AG04450 (cell line): Measurements from ENCODE around the gene RBBP6. TPM values are rescaled to one million over a fixed set of nuclear protein-coding genes. Genes with fewer than 3 reads are reported as not detected.

Experiments
- CTCF ChIA-PET: fragments of 300-600, 350-600 bp; formaldehyde crosslinking; extraction: SDS; loops from one replicate; lab custom pipeline; 2022; ENCODE audit warnings: antibody characterized with exemption, inconsistent platforms; lab: Charles Lee
- POLR2A ChIA-PET: fragments of 350-600 bp; formaldehyde crosslinking; extraction: SDS; loops from one replicate; lab custom pipeline; 2021; ENCODE audit warnings: antibody characterized with exemption, inconsistent platforms; lab: Yijun Ruan, JAX
- DNase-seq: peaks from one replicate; pipeline ENCODE4 v3.0.0-alpha.2; 2011; ENCODE audit warnings: low read depth, low spot score
- H3K27ac ChIP-seq: one replicate; pipeline ENCODE4 v1.5.1; 2012; ENCODE audit warnings: low read depth, low read length, control low read depth
- H3K27me3 ChIP-seq: one replicate; pipeline ENCODE4 v1.6.0; 2012; ENCODE audit warnings: low read length; ENCODE audit not compliant: control insufficient read depth, insufficient read depth
- H3K4me3 ChIP-seq: 2 replicates; pipeline ENCODE4 v1.5.1; 2011; ENCODE audit warnings: mild to moderate bottlenecking, low read depth, low read length, control low read depth
- H3K9me3 ChIP-seq: 2 replicates; pipeline ENCODE4 v1.5.1; 2012; ENCODE audit warnings: low read length; ENCODE audit not compliant: control insufficient read depth, insufficient read depth
- CTCF ChIP-seq: IDR thresholded peaks from 2 replicates; pipeline ENCODE4 v1.5.1; 2011; ENCODE audit warnings: low read depth, low read length, control low read depth, inconsistent platforms
- polyA plus RNA-seq: library from polyadenylated mRNA; depleted of rRNA; stranded (reverse); fragments of >200 nt; gene quantifications from 2 replicates; pipeline ENCODE4 v1.2.3, GENCODE V29; 2011

Gene RBBP6
- polyA plus RNA-seq, 1 experiment = 41.7 TPM

GRCh38 chr16:24553983-24554382 lies 14.6 kb downstream of the RBBP6 start:
- Histone ChIP-seq H3K27ac (no peak overlapping the region), H3K27me3 (no peaks in the 10 kb centered on the region), H3K4me3 (no peak overlapping the region), H3K9me3 (no peaks in the 10 kb centered on the region)
- DNase-seq = peak; percentile 23
- POLR2A ChIA-PET = interaction anchor here (0.7 kb wide), 1 partner anchor 16 kb away, joined by 3 read pairs; no protein-coding TSS in a partner anchor
- CTCF ChIA-PET = interaction anchor here (0.8 to 2.0 kb wide), 5 partner anchors 14 to 38 kb away, joined by 4 to 7 read pairs (median 4); partner anchors contain the start of gene RBBP6
- no peak for TF ChIP-seq CTCF

GRCh38 chr16:24555346-24555872 lies 16.0 kb downstream of the RBBP6 start:
- ChIA-PET POLR2A (no interaction called here), CTCF (interaction anchor here (0.7 kb wide), 1 partner anchor 553 kb away, joined by 4 read pairs; no protein-coding TSS in a partner anchor)

GRCh38 chr16:24562811-24563210 lies 23.4 kb downstream of the RBBP6 start:
- Histone ChIP-seq H3K27me3 (no peaks in the 10 kb centered on the region), H3K27ac (no peak overlapping the region), H3K9me3 (no peaks in the 10 kb centered on the region), H3K4me3 (no peak overlapping the region)
- no peak for DNase-seq
- CTCF ChIA-PET = interaction anchor here (0.6 to 1.1 kb wide), 2 partner anchors 46 to 204 kb away, joined by 3 to 4 read pairs; no protein-coding TSS in a partner anchor
- no peak for TF ChIP-seq CTCF
- POLR2A ChIA-PET = interaction anchor here (0.7 kb wide), 1 partner anchor 10 kb away, joined by 3 read pairs; no protein-coding TSS in a partner anchor

More at GRCh38 chr16:24555346-24555872, 16.0 kb downstream of the RBBP6 start:
- no peaks in the 10 kb centered on the region for H3K9me3 ChIP-seq
- H3K27me3 ChIP-seq = no peaks in the 10 kb centered on the region
- no peak for DNase-seq
- no peak overlapping the region for H3K4me3 ChIP-seq
- H3K27ac ChIP-seq = no peak overlapping the region
- no peak for TF ChIP-seq CTCF

GRCh38 chr16:24568392-24568791 lies 29.0 kb downstream of the RBBP6 start:
- ChIA-PET CTCF (interaction anchor here (0.6 to 1.2 kb wide), 8 partner anchors 9 to 272 kb away, joined by 3 to 5 read pairs (median 4); no protein-coding TSS in a partner anchor), POLR2A (interaction anchor here (0.6 kb wide), 1 partner anchor 18 kb away, joined by 4 read pairs; no protein-coding TSS in a partner anchor)
- Histone ChIP-seq H3K4me3 (no peak overlapping the region), H3K27me3 (no peaks in the 10 kb centered on the region), H3K9me3 (no peaks in the 10 kb centered on the region), H3K27ac (no peak overlapping the region)
- DNase-seq = no peak
- peak; percentile 41 for TF ChIP-seq CTCF

GRCh38 chr16:24571096-24571495 lies 31.7 kb downstream of the RBBP6 start:
- ChIA-PET POLR2A (interaction anchor here (0.9 kb wide), 1 partner anchor 268 kb away, joined by 3 read pairs; no protein-coding TSS in a partner anchor), CTCF (no interaction called here)

More at GRCh38 chr16:24571096-24571495, 31.7 kb downstream of the RBBP6 start:
- H3K4me3 ChIP-seq = no peak overlapping the region
- peaks cover 10% of the 10 kb centered on the region; the same call in 1 of the 2 replicates for H3K9me3 ChIP-seq
- no peak for TF ChIP-seq CTCF
- H3K27me3 ChIP-seq = no peaks in the 10 kb centered on the region
- H3K27ac ChIP-seq = no peak overlapping the region
- DNase-seq = no peak
